Measurements from ENCODE around the gene ARHGAP44.

Gene ARHGAP44

GRCh38 chr17:12815642-12816141 is 26.4 kb downstream of the ARHGAP44 start:
- H3K27ac ChIP-seq = no peak overlapping the region
- TF ChIP-seq ZFX (IDR thresholded peaks at IDR 0.05; ENCODE audit: borderline replicate concordance) (no peak), CTCF (IDR thresholded peaks at IDR 0.05) (no peak)

- H3K27ac ChIP-seq = no peak overlapping the region
- TF ChIP-seq CTCF (IDR thresholded peaks at IDR 0.05) (no peak), ZFX (IDR thresholded peaks at IDR 0.05; ENCODE audit: borderline replicate concordance) (no peak)
These were observed 32.2 kb downstream of the ARHGAP44 start for GRCh38 chr17:12821376-12821940.

- H3K27ac ChIP-seq = no peak overlapping the region
- TF ChIP-seq CTCF (IDR thresholded peaks at IDR 0.05) (no peak), ZFX (IDR thresholded peaks at IDR 0.05; ENCODE audit: borderline replicate concordance) (no peak)
These were observed 37.1 kb downstream of the ARHGAP44 start for GRCh38 chr17:12826431-12826830.

- TF ChIP-seq CTCF (IDR thresholded peaks at IDR 0.05) = no peak
- TF ChIP-seq ZFX (IDR thresholded peaks at IDR 0.05; ENCODE audit: borderline replicate concordance) = no peak
- no peak overlapping the region for H3K27ac ChIP-seq
These were observed 41.5 kb downstream of the ARHGAP44 start for GRCh38 chr17:12830777-12831247.

- TF ChIP-seq CTCF (IDR thresholded peaks at IDR 0.05) (no peak), ZFX (IDR thresholded peaks at IDR 0.05; ENCODE audit: borderline replicate concordance) (no peak)
- no peak overlapping the region for H3K27ac ChIP-seq
These were observed 42.5 kb downstream of the ARHGAP44 start for GRCh38 chr17:12831839-12832238.

- no peak overlapping the region for H3K27ac ChIP-seq
- TF ChIP-seq ZFX (IDR thresholded peaks at IDR 0.05; ENCODE audit: borderline replicate concordance) (no peak), CTCF (IDR thresholded peaks at IDR 0.05) (no peak)
These were observed 49.7 kb downstream of the ARHGAP44 start for GRCh38 chr17:12839042-12839441.

GRCh38 chr17:12842936-12843335 is 53.6 kb downstream of the ARHGAP44 start:
- no peak overlapping the region for H3K27ac ChIP-seq
- TF ChIP-seq ZFX (IDR thresholded peaks at IDR 0.05; ENCODE audit: borderline replicate concordance) (no peak), CTCF (IDR thresholded peaks at IDR 0.05) (no peak)

Data from 22Rv1 (cell line).